Measurements from ENCODE around the gene ITGAE. TPM values are rescaled to one million over a fixed set of nuclear protein-coding genes. Genes with fewer than 3 reads are reported as not detected.

Gene ITGAE
- total RNA-seq, 4 donors from 2014 or later: 8.3 to 13.9 (median 9.6) TPM

DNA sequence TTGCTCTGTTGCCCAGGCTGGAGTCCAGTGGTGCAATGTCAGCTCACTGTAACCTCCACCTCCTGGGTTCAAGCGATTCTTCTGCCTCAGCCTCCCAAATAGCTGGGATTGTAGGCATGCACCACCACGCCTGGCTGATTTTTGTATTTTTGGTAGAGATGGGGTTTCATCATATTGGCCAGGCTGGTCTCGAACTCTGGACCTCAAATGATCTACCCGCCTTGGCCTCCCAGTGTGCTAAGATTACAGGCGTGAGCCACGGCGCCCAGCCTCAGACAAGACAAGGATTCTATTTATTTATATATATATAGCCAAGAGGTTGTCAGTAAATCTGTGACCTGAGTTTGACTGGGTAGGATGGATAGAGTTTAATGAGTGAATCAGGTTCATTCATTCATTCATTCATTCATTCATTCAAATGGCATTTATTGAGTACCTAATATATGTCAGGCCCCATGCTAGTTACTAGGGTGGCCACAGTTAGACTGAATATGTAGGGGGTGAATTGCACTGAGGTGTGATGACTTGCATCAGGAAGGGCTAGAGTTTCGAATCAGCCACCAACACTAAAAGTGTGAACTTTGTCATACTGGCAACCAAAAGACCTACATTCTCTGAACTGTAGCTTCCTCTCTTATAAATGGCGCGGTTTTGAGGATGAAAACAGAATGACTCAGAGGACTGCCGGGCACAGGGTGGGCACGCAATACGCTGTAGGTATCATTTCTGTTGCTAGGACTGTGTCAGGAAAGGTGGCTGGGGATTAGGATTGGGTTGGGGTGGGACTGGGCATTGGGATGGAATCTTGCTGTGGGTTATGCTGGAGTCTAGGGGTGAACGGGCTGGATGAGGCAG is 37.8 kb downstream of the ITGAE start:
- DNase-seq (ENCODE audit: low spot score in 2 of 2): no peak
- no peak for TF ChIP-seq POLR2A (IDR thresholded peaks at IDR 0.05)
- TF ChIP-seq, protein P1, sequence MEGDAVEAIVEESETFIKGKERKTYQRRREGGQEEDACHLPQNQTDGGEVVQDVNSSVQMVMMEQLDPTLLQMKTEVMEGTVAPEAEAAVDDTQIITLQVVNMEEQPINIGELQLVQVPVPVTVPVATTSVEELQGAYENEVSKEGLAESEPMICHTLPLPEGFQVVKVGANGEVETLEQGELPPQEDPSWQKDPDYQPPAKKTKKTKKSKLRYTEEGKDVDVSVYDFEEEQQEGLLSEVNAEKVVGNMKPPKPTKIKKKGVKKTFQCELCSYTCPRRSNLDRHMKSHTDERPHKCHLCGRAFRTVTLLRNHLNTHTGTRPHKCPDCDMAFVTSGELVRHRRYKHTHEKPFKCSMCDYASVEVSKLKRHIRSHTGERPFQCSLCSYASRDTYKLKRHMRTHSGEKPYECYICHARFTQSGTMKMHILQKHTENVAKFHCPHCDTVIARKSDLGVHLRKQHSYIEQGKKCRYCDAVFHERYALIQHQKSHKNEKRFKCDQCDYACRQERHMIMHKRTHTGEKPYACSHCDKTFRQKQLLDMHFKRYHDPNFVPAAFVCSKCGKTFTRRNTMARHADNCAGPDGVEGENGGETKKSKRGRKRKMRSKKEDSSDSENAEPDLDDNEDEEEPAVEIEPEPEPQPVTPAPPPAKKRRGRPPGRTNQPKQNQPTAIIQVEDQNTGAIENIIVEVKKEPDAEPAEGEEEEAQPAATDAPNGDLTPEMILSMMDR (IDR thresholded peaks at IDR 0.05): no peak
- intact Hi-C loops (cut with DNase I; ENCODE audit: low total_unique reads): no loop called here
- H3K4me3 ChIP-seq (ENCODE audit: low read depth, poor library complexity, severe bottlenecking): no peak overlapping the region
- 87 to 91% methylated on average over 14 of the region's 14 CpGs for WGBS, 2 donors

DNA sequence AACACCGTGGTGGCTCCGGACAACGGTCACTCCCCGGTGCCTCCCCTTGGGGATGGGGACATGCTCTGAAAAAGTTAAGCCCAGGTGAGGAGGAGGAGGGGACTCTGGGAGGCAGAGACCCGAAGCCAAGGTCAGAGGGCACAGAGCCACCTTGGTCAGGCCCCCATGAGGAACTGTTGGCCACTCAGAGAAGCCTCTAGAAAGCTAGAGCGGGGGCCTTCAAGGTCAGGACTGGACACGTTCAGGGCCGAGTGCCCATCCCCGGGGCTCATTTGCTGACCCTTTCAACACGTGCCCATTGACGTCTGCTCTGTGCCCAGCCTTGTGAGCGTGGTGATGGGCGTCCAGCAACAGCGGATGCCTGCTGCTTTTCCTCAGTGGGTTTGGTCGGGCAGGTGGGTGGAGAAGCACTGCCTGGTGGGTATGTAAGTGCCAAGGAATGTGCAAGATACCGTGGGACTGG is 39.0 kb downstream of the ITGAE start:
- 79 to 84% methylated on average over 16 of the region's 16 CpGs for WGBS, 2 donors
- intact Hi-C loops (cut with DNase I; ENCODE audit: low total_unique reads): no loop called here
- TF ChIP-seq POLR2A (IDR thresholded peaks at IDR 0.05): no peak
- TF ChIP-seq, protein P1 (IDR thresholded peaks at IDR 0.05): no peak
- DNase-seq (ENCODE audit: low spot score in 2 of 2): no peak
- H3K4me3 ChIP-seq (ENCODE audit: low read depth, poor library complexity, severe bottlenecking): no peak overlapping the region

DNA sequence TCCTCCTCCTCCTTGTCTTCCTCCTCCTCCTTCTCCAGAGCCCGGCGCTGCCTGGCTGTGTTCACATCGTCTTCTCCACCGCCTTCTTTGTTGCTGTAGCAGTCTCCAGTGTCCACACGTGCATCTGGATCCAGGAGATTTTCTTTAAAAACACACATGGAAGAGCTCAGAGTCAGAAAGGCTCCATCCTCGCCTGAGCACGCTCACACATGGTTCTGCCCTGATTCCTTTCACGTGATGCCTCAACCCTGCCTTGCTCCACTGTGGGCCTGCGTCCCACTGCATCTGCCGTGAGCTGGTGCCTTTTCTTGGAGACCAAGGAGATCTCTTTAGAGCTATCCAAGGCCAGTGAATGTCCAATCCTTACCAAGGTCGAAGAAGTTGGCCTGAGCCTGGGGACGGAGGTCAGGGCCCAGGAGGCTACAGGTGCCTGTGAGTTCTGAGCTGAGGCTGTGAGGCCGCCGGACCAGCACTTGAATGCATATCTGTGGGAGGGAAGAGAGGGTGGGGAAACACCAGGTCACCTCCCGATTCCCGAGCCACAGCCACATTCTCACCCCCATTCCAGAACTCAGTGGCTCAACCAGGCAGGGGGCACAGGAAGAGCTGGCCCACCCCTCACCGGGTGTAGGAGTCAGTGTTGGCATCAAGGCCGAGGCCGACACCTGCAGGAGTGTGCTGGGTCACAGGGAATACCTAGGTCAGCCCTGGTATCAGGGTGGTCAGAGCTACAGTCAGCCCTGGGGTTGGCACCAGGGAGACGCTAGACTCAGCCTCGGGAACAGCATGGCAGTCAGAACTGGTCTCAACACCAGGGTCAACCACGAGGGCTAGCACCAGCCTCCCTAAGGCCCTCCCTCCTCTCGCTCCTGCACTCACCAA is 39.7 kb downstream of the ITGAE start:
- no peak for DNase-seq (ENCODE audit: low spot score in 2 of 2)
- intact Hi-C loops (cut with DNase I; ENCODE audit: low total_unique reads): no loop called here
- no peak overlapping the region for H3K4me3 ChIP-seq (ENCODE audit: low read depth, poor library complexity, severe bottlenecking)
- WGBS, 2 donors: 81 to 83% methylated on average over 23 of the region's 23 CpGs
- TF ChIP-seq, protein P1 (IDR thresholded peaks at IDR 0.05): no peak
- TF ChIP-seq POLR2A (IDR thresholded peaks at IDR 0.05): no peak

GRCh38 chr17:3759597-3760216 is 41.3 kb downstream of the ITGAE start:
- TF ChIP-seq, protein P1 (IDR thresholded peaks at IDR 0.05): no peak
- TF ChIP-seq POLR2A (IDR thresholded peaks at IDR 0.05): no peak
- H3K4me3 ChIP-seq (ENCODE audit: low read depth, poor library complexity, severe bottlenecking): no peak overlapping the region
- no peak for DNase-seq (ENCODE audit: low spot score in 2 of 2)
- 85 to 87% methylated on average over 6 of the region's 6 CpGs for WGBS, 2 donors
- intact Hi-C loops (cut with DNase I; ENCODE audit: low total_unique reads): no loop called here

GRCh38 chr17:3755335-3756030 is 45.5 kb downstream of the ITGAE start:
- intact Hi-C loops (cut with DNase I; ENCODE audit: low total_unique reads): no loop called here
- 37 to 48% methylated on average over 20 of the region's 20 CpGs for WGBS, 2 donors
- no peak overlapping the region for H3K4me3 ChIP-seq (ENCODE audit: low read depth, poor library complexity, severe bottlenecking)
- TF ChIP-seq POLR2A (IDR thresholded peaks at IDR 0.05): no peak
- TF ChIP-seq, protein P1 (IDR thresholded peaks at IDR 0.05): no peak
- DNase-seq (ENCODE audit: low spot score in 2 of 2): no peak

Measured in lower leg skin (tissue), 4 donors.